Epithelial cell of esophagus (primary cell): ENCODE measurements around the gene NPTX2.

Experiments
- DNase-seq: peaks from one replicate; pipeline ENCODE4 v3.0.0; 2010; ENCODE audit warnings: low read depth
- H3K4me3 ChIP-seq: 2 replicates; pipeline ENCODE4 v1.5.1; 2011; ENCODE audit warnings: mild to moderate bottlenecking, low read length, control low read depth
- TF ChIP-seq, protein P1 (sequence below): IDR thresholded peaks from 2 replicates; pipeline ENCODE4 v1.5.1; 2011; ENCODE audit warnings: low read depth, mild to moderate bottlenecking, low read length, control low read depth, inconsistent platforms; ENCODE audit not compliant: insufficient read depth; ENCODE audit errors: missing control alignments

Gene NPTX2

GRCh38 chr7:98599886-98600285 is 17.2 kb upstream of the NPTX2 start:
- no peak for DNase-seq
- TF ChIP-seq, protein P1, sequence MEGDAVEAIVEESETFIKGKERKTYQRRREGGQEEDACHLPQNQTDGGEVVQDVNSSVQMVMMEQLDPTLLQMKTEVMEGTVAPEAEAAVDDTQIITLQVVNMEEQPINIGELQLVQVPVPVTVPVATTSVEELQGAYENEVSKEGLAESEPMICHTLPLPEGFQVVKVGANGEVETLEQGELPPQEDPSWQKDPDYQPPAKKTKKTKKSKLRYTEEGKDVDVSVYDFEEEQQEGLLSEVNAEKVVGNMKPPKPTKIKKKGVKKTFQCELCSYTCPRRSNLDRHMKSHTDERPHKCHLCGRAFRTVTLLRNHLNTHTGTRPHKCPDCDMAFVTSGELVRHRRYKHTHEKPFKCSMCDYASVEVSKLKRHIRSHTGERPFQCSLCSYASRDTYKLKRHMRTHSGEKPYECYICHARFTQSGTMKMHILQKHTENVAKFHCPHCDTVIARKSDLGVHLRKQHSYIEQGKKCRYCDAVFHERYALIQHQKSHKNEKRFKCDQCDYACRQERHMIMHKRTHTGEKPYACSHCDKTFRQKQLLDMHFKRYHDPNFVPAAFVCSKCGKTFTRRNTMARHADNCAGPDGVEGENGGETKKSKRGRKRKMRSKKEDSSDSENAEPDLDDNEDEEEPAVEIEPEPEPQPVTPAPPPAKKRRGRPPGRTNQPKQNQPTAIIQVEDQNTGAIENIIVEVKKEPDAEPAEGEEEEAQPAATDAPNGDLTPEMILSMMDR = no peak

DNA sequence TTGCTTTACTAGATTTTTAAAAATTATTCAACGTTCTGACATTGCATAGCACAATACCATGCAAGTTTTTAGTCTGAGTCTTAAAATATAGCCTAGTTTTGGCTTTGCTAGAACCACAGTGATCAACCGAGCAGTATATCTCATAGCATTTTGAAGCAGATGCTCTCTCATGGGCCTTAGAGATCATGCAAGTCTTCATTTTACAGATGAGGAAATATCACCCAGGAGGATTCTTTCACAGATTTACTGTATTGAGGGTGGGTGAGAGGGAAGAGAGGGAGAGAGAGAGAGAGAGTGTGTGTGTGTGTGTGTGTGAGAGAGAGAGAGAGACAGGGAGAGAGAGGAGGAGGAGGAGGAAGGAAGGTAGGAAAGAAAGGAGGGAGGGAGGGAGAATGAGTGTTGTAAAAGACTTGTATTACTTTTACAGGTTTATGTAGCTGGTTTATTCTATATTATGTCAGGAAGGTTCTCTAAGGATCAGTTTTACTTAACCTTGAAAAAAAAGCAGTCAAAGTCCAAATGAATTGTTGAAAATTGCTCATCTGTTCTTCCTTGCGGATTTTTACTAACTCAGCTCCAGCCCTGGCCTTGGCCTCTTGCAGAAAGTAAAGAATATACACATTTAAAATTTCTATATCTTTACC is 14.2 kb upstream of the NPTX2 start:
- DNase-seq = no peak
- TF ChIP-seq, protein P1 = no peak
- no peak overlapping the region for H3K4me3 ChIP-seq

More at GRCh38 chr7:98599886-98600285, 17.2 kb upstream of the NPTX2 start:
- no peak overlapping the region for H3K4me3 ChIP-seq

- no peak for DNase-seq
- TF ChIP-seq, protein P1 = no peak
- H3K4me3 ChIP-seq = no peak overlapping the region
Measured at GRCh38 chr7:98603399-98603788, 13.7 kb upstream of the NPTX2 start.

GRCh38 chr7:98613601-98614425 is 3.3 kb upstream of the NPTX2 start:
- no peak overlapping the region for H3K4me3 ChIP-seq
- peak; percentile 37 for DNase-seq
- TF ChIP-seq, protein P1 = no peak

GRCh38 chr7:98616381-98617050 is 569 bp upstream of the NPTX2 start:
- no peak overlapping the region for H3K4me3 ChIP-seq
- DNase-seq = no peak
- TF ChIP-seq, protein P1 = no peak

- H3K4me3 ChIP-seq = no peak overlapping the region
- no peak for DNase-seq
- TF ChIP-seq, protein P1 = no peak
Measured at GRCh38 chr7:98617960-98618418, 904 bp downstream of the NPTX2 start.
